GM19397 (cell line): ENCODE data around the gene METTL21A.

Experiments used
- ATAC-seq: cut with Tn5 transposase; IDR thresholded peaks from one replicate; pipeline ENCODE4 v1.9.1; 2021; ENCODE audit warnings: mild to moderate bottlenecking, moderate library complexity; ENCODE audit not compliant: unreplicated experiment

Gene METTL21A

DNA sequence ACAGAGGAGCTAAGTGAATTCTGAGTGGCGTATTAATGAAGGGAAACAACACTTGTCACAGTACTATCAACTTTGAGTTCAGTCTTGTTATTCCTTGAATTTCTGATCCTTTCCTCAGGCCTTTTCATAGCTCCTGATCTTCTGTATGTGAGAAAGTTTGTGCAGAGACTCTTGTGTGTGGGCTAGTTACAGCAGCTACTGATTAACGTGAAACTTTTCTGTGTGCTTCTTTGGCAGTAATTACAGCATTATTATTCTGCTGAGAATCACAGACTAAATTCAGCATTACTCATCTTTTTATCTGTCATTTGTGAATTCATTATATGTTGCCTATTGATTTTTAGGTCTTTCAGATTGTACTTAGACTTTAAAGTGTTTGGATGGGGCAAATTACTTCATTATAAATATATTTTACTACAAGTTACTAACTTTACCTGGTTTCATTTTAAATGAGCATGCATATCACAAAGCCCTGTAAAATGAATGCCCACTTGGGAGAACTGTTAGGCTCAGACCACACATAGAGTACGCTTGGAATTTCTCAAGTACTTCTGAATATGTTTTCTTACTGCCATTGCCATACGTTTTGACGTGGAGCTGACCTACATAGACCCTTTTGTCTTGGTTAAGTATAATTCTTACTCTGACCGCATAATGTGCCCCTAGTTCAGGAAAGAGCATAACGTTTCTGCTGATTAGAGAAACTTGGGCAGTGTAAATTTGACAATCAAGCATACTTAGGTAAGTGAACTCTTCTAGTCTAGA, 59.3 kb downstream of the METTL21A start:
- ATAC-seq: no peak
